HG03135 (cell line): ENCODE results near the gene TNFAIP2.

Experiments used
- ATAC-seq: cut with Tn5 transposase; IDR thresholded peaks from one replicate; pipeline ENCODE4 v1.9.1; 2021; ENCODE audit warnings: mild to moderate bottlenecking, moderate library complexity; ENCODE audit not compliant: unreplicated experiment

Gene TNFAIP2

GRCh38 chr14:103121121-103121845, 2.0 kb upstream of the TNFAIP2 start:
- ATAC-seq = no peak

- ATAC-seq = no peak
Measured at GRCh38 chr14:103121846-103122584, 1.2 kb upstream of the TNFAIP2 start.

- no peak for ATAC-seq
Measured at GRCh38 chr14:103122585-103122946, 695 bp upstream of the TNFAIP2 start.

- no peak for ATAC-seq
Measured at GRCh38 chr14:103123634-103124500, 606 bp downstream of the TNFAIP2 start.

GRCh38 chr14:103124501-103125001, 1.3 kb downstream of the TNFAIP2 start:
- no peak for ATAC-seq

GRCh38 chr14:103125098-103126070, 2.1 kb downstream of the TNFAIP2 start:
- no peak for ATAC-seq

GRCh38 chr14:103126088-103126872, 3.0 kb downstream of the TNFAIP2 start:
- no peak for ATAC-seq

GRCh38 chr14:103126873-103127304, 3.6 kb downstream of the TNFAIP2 start:
- no peak for ATAC-seq

- ATAC-seq = no peak
Measured at GRCh38 chr14:103127356-103127755, 4.1 kb downstream of the TNFAIP2 start.

- no peak for ATAC-seq
Measured at GRCh38 chr14:103127861-103128598, 4.8 kb downstream of the TNFAIP2 start.

GRCh38 chr14:103128631-103129300, 5.5 kb downstream of the TNFAIP2 start:
- ATAC-seq = no peak

GRCh38 chr14:103129301-103130016, 6.2 kb downstream of the TNFAIP2 start:
- no peak for ATAC-seq

GRCh38 chr14:103130017-103130764, 6.9 kb downstream of the TNFAIP2 start:
- ATAC-seq = no peak

- no peak for ATAC-seq
Measured at GRCh38 chr14:103130965-103131364, 7.7 kb downstream of the TNFAIP2 start.

GRCh38 chr14:103131580-103131979, 8.3 kb downstream of the TNFAIP2 start:
- ATAC-seq = no peak

GRCh38 chr14:103132381-103133209, 9.3 kb downstream of the TNFAIP2 start:
- no peak for ATAC-seq
